ENCODE data around the gene CYFIP2.
"Not testable (repeated sequence)": the region's sequence is repeated elsewhere in the genome, so short reads cannot be mapped to it uniquely, and the experiment has no call there.

The CYFIP2 gene

DNA sequence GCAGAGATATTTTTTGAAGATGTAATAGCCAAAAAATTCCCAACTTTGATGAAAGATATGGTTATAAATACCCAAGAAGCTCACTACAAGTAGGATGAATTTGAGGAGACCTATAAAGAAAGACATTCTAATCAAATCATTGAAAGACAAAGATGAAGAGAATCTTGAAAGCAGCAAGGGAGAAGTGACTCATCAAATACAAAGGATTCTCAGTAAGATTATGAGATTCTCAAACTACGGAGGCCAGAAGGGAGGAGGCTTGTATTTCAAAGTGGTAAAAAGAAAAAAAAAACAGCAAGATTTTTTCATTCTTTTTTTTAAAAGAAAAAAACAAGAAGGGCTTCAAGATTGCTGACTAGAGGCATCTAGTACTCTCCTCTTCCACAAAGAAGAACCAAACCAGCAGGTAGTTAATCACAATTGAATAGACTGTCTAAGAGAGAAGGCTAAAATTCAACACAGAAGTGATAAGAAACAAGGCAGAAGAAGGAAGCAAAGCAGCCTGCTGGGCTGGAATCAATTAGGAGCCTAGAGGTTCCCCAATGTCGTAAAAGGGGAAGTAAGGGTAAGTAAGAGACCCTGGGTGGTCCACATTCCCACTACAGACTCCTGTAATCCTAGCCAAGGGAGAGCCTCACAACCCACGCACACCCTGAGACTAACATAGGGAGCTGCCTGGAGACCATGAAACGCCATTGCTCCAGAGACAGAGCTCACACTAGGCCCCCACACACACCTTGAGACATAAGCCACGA is 135.0 kb downstream of the CYFIP2 start:
- DNase-seq = no peak

DNA sequence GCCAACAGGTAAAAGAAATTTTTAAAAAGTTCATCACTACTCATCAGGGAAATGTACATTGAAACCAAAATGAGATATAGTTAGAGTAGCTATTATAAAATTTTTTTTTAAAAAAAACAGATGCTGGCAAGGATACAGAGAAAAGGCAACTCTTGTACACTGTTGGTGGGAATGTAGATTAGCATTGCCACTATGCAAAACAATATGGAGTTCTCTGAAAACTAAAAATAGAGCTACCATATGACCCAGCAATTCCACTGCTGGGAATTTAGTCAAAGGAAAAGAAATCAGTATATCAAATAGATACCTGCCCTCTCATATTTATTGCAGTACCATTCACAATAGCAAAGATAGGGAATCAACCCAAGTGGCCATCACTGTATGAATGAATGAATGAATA is 149.9 kb downstream of the CYFIP2 start:
- DNase-seq = no peak

DNA sequence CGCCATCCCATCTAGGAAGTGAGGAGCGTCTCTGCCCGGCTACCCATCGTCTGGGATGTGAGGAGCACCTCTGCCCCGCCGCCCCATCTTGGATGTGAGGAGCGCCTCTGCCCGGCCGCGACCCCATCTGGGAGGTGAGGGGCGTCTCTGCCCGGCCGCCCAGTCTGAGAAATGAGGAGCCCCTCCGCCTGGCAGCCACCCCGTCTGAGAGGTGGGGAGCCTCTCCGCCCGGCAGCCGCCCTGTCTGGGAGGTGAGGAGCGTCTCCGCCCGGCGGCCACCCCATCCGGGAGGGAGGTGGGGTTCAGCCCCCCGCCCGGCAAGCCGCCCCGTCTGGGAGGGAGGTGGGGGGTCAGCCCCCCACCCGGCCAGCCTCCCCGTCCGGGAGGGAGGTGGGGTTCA is 153.6 kb downstream of the CYFIP2 start:
- DNase-seq = not testable (repeated sequence)

DNA sequence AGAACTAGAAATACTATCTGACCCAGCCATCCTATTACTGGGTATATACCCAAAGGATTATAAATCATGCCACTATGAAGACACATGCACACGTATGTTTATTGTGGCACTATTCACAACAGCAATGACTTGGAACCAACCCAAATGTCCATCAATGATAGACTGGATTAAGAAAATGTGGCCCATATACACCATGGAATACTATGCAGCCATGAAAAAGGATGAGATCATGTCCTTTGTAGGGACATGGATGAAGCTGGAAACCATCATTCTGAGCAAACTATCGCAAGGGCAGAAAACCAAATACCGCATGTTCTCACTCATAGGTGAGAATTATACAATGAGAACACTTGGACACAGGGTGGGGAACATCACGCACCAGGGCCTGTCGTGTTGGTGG is 164.0 kb downstream of the CYFIP2 start:
- DNase-seq = not testable (repeated sequence)

DNA sequence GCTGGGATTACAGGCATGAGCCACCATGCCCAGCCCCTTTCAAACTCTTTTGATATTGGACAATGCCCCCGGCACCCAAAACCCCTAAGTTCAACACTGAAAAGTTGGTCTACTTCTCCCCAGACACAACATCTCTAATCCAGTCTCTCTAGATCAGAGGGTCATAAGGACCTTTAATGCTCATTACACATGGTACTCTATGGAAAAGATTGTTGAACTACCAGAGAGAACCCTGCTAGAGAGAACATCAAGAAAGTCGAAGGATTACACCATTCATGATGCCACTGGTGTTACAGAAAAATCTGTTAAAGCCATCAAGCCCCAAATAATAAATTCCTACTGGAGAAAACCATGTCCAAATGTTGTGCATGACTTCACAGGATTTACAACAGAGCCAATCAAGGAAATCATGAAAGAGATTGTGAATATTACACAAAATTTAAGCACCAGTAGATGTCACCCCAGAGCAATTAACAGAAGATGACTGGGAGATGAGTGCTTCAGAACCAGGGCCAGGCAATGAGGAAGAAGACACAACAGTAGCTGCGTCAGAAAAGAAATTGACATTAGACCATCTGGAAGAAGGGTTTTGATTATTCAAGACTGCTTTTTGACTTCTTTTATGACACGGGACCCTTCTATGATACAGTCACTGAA is 165.7 kb downstream of the CYFIP2 start:
- DNase-seq = no peak

DNA sequence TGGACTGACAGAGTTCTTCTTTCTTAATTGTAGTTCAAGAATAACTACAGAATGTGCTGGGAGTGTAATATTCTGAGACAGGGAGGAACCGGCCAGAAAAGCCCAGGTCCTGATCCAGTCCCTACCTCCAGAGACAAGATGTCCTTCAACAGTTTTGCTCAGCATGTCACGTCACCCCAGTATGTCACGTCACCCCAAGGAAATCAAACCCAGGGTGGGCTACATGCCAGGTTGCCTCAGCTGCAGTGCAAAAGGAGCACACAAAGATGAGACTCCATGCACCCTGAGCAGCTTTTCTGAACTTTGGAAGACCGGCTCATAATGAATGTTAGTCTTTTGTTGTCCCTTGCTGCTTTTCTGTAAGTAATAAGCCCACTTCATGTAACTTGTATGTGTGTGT is 168.2 kb downstream of the CYFIP2 start:
- no peak for DNase-seq

DNA sequence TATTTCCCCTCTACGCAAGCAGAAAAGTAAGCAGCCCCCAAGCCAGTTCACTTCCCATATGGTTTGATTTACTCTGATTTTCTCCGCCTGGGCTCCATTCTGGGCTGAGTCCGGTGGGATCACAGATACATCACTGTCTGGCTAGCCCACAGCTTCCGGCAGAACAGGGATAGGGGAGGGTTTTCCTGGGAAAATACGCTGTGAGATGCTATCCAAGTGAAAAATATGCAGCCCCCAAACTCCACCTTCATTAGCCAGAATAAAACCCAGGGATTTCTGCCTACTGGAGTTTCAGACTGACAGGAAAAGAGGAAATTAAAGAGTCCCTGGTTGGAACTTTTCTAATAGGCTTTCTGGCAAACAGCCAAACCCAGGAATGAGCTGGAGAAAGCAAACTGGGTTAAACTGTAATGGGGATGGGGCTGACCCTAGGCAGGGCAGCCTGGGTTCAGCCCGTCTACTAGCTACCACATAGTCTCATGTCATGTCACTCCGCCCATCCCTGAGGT is 177.2 kb downstream of the CYFIP2 start:
- DNase-seq = no peak

DNA sequence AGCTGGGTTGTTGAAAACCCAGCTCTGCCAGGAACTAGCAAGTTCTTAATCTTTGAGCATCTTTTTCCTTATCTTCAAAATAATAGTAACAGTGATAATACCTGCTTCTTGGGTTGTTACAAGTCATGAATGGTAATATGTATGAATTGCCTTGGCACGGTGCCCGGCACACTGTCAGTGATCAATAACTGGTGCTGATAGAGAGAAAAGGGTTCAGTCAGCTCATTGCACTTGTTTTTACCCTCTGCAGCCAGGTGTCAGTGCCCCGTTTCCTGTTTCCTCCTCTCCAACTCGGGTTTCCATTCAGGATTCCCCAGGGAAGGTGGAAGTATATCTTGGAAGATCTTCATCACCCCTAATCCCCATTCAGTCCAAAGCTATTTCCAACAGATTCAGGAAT is 178.3 kb downstream of the CYFIP2 start:
- no peak for DNase-seq
